ENCODE results near the gene HIVEP2. TPM values are rescaled to one million over a fixed set of nuclear protein-coding genes. Genes with fewer than 3 reads are reported as not detected.

Gene HIVEP2
- total RNA-seq, 1 experiment from 2014 or later: 3.2 TPM

DNA sequence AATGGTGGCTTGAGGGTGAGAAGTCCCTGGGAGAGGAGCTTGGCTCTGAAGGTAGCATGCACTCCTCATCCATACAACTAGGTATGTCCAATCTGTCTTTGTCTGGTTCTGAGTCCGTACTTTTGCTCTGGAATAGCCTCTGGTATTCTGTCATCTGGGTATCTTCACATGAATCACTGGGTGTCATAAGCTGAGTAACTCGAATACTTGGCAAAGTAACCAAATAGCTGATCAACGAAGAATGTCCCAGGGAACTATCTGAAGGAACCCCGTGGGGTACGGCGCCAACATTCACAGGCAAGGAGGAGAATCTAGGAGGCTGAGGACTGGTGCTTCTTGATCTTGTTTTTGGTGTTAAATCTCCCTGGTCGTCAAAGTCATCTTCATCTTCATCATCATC lies 184.8 kb downstream of the HIVEP2 start:
- no peak for DNase-seq (ENCODE audit: low spot score)
- Histone ChIP-seq H3K27ac (ENCODE audit: low read depth, low read length, poor library complexity, severe bottlenecking) (no peak overlapping the region), H3K27me3 (replicated peaks; ENCODE audit: insufficient read depth, low read depth, low read length, poor library complexity) (no peaks in the 10 kb centered on the region), H3K9me3 (ENCODE audit: low read depth, low read length, poor library complexity, severe bottlenecking) (no peaks in the 10 kb centered on the region), H3K4me1 (ENCODE audit: insufficient read depth, low read length, poor library complexity, severe bottlenecking) (no peaks in the 10 kb centered on the region), H3K36me3 (ENCODE audit: insufficient read depth, low read length, poor library complexity, severe bottlenecking) (no peaks in the 10 kb centered on the region), H3K4me3 (ENCODE audit: low read depth, low read length, poor library complexity, severe bottlenecking) (no peak overlapping the region)
- TF ChIP-seq EZH2 (IDR thresholded peaks at IDR 0.05; ENCODE audit: borderline replicate concordance, low read depth, low read length, poor library complexity, severe bottlenecking): no peak
- TF ChIP-seq, protein P1, sequence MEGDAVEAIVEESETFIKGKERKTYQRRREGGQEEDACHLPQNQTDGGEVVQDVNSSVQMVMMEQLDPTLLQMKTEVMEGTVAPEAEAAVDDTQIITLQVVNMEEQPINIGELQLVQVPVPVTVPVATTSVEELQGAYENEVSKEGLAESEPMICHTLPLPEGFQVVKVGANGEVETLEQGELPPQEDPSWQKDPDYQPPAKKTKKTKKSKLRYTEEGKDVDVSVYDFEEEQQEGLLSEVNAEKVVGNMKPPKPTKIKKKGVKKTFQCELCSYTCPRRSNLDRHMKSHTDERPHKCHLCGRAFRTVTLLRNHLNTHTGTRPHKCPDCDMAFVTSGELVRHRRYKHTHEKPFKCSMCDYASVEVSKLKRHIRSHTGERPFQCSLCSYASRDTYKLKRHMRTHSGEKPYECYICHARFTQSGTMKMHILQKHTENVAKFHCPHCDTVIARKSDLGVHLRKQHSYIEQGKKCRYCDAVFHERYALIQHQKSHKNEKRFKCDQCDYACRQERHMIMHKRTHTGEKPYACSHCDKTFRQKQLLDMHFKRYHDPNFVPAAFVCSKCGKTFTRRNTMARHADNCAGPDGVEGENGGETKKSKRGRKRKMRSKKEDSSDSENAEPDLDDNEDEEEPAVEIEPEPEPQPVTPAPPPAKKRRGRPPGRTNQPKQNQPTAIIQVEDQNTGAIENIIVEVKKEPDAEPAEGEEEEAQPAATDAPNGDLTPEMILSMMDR (conservative IDR thresholded peaks at IDR 0.05; ENCODE audit: low read depth, low read length): no peak
- ChIA-PET CTCF (no interaction called here), POLR2A (ENCODE audit: low non-redundant PET) (no interaction called here)
- intact Hi-C loops (cut with micrococcal nuclease; ENCODE audit: unreplicated experiment): no loop called here
- no TSS peak for BruUV-seq (replicated peaks)

DNA sequence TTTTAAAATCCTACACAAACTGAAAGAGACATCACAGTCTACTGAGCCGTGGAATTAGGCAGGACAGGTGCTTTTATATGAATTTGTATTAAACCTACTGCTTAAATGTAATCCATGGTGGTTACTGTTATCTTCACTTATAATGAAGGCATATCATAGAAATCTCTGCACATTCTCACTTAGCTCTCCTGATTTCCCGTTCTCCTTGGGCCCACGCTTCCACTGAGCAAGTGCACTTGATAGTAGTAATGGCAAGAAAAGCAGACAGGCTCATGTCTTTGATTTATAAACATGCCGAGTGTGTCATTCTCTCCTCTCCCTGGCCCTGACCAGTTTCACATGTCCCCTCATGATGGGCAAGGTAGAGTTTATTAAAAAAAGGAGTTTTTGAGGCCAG lies 186.3 kb downstream of the HIVEP2 start:
- Histone ChIP-seq H3K27me3 (replicated peaks; ENCODE audit: insufficient read depth, low read depth, low read length, poor library complexity) (no peaks in the 10 kb centered on the region), H3K27ac (ENCODE audit: low read depth, low read length, poor library complexity, severe bottlenecking) (no peak overlapping the region), H3K4me3 (ENCODE audit: low read depth, low read length, poor library complexity, severe bottlenecking) (no peak overlapping the region), H3K9me3 (ENCODE audit: low read depth, low read length, poor library complexity, severe bottlenecking) (no peaks in the 10 kb centered on the region), H3K36me3 (ENCODE audit: insufficient read depth, low read length, poor library complexity, severe bottlenecking) (no peaks in the 10 kb centered on the region), H3K4me1 (ENCODE audit: insufficient read depth, low read length, poor library complexity, severe bottlenecking) (no peaks in the 10 kb centered on the region)
- DNase-seq (ENCODE audit: low spot score): no peak
- CTCF ChIA-PET: no interaction called here
- intact Hi-C loops (cut with micrococcal nuclease; ENCODE audit: unreplicated experiment): no loop called here
- TF ChIP-seq EZH2 (IDR thresholded peaks at IDR 0.05; ENCODE audit: borderline replicate concordance, low read depth, low read length, poor library complexity, severe bottlenecking): no peak
- TF ChIP-seq, protein P1 (conservative IDR thresholded peaks at IDR 0.05; ENCODE audit: low read depth, low read length): no peak
- POLR2A ChIA-PET (ENCODE audit: low non-redundant PET): no interaction called here
- BruUV-seq (replicated peaks): no TSS peak

DNA sequence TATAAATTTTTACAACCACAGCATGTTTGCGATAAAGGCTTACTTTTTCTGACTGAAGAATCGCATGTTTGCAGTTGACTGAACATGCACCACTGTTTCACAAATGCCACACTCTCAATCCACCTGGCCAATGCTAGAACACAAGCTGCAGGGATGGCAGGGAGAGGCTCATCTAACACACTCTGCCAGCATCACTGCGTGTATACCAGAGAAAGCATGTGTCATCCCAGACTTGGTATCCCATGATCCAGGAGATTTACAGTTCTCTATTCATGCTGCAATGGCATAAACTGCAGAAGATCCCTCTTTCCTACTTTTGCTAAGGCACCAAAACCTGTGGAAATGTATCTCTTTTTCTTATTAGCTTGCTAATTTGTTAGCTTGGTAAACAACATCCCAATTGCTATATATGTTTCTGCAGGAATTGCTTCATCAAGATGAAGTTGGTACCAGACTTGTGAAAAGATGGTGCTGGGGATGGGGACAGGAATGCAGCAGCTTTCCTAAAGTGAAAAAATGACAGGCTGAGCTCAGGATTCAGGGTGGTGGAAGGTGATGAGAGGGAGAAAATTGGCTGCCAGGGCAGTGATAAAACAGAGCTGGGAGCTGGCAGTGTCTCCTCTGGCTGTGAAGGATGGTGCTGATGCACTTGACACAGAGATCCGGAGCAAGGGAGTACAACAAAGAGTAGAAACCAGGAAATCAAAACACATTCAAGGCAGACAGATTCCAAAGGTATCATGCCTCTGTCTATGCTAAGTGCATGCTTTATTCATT lies 186.9 kb downstream of the HIVEP2 start:
- TF ChIP-seq EZH2 (IDR thresholded peaks at IDR 0.05; ENCODE audit: borderline replicate concordance, low read depth, low read length, poor library complexity, severe bottlenecking): no peak
- TF ChIP-seq, protein P1 (conservative IDR thresholded peaks at IDR 0.05; ENCODE audit: low read depth, low read length): no peak
- POLR2A ChIA-PET (ENCODE audit: low non-redundant PET): no interaction called here
- intact Hi-C loops (cut with micrococcal nuclease; ENCODE audit: unreplicated experiment): no loop called here
- Histone ChIP-seq H3K36me3 (ENCODE audit: insufficient read depth, low read length, poor library complexity, severe bottlenecking) (no peaks in the 10 kb centered on the region), H3K27ac (ENCODE audit: low read depth, low read length, poor library complexity, severe bottlenecking) (no peak overlapping the region), H3K9me3 (ENCODE audit: low read depth, low read length, poor library complexity, severe bottlenecking) (no peaks in the 10 kb centered on the region), H3K27me3 (replicated peaks; ENCODE audit: insufficient read depth, low read depth, low read length, poor library complexity) (no peaks in the 10 kb centered on the region), H3K4me3 (ENCODE audit: low read depth, low read length, poor library complexity, severe bottlenecking) (no peak overlapping the region), H3K4me1 (ENCODE audit: insufficient read depth, low read length, poor library complexity, severe bottlenecking) (no peaks in the 10 kb centered on the region)
- no peak for DNase-seq (ENCODE audit: low spot score)
- BruUV-seq (replicated peaks): no TSS peak
- CTCF ChIA-PET: no interaction called here

Data from A673 (cell line).